Neural cell (in vitro differentiated cells): ENCODE results near the gene SGIP1.

Experiments
- CTCF ChIP-seq: fragments of 450-650 bp; IDR thresholded peaks from 2 replicates; pipeline ENCODE4 v1.5.1; 2014; ENCODE audit warnings: antibody characterized with exemption, mild to moderate bottlenecking, moderate library complexity; ENCODE audit not compliant: poor library complexity, severe bottlenecking
- RAD21 ChIP-seq: fragments of 450-650 bp; conservative IDR thresholded peaks from 2 replicates; pipeline ENCODE4 v1.6.1; 2014; ENCODE audit warnings: antibody characterized with exemption, mild to moderate bottlenecking, moderate library complexity
- SMC3 ChIP-seq: fragments of 450-650 bp; conservative IDR thresholded peaks from 2 replicates; pipeline ENCODE4 v1.6.1; 2014; ENCODE audit warnings: antibody characterized with exemption, mild to moderate bottlenecking, moderate library complexity; ENCODE audit not compliant: poor library complexity

GRCh38 chr1:66624412-66625060 lies 90.6 kb downstream of the SGIP1 start:
- TF ChIP-seq RAD21: no peak
- TF ChIP-seq CTCF: no peak
- no peak for TF ChIP-seq SMC3
